ENCODE results near the gene SPOCK2. TPM values are rescaled to one million over a fixed set of nuclear protein-coding genes. Genes with fewer than 3 reads are reported as not detected.
A peak's percentile ranks its signal among the peaks of the same experiment; 100 is the strongest.

Gene SPOCK2
- total RNA-seq, 1 experiment from 2014 or later: 1.8 TPM

GRCh38 chr10:72087392-72087968, 871 bp downstream of the SPOCK2 start:
- Histone ChIP-seq H3K14ac (ENCODE audit: insufficient read depth, low read length) (no peak overlapping the region), H4K20me1 (ENCODE audit: control insufficient read depth, insufficient read depth, insufficient read length) (no peaks in the 10 kb centered on the region), H3K27ac (ENCODE audit: insufficient read length, low read depth, low read length) (no peak overlapping the region), H3K4me1 (ENCODE audit: insufficient read depth, low read length) (no peaks in the 10 kb centered on the region), H4K5ac (ENCODE audit: insufficient read length, low read depth, low read length) (no peak overlapping the region), H3K9ac (ENCODE audit: extremely low read depth, insufficient read length, low read length) (no peak overlapping the region), H3K27me3 (ENCODE audit: insufficient read depth, low read length) (peaks cover 19% of the 10 kb centered on the region; the same call in 1 of the 2 replicates), H3K9me3 (ENCODE audit: control insufficient read depth, low read depth, low read length) (no peaks in the 10 kb centered on the region), H3K4ac (ENCODE audit: low read depth, low read length) (no peak overlapping the region), H4K8ac (replicated peaks; ENCODE audit: insufficient read length, low read depth, low read length) (no peak overlapping the region), H2BK20ac (ENCODE audit: low read depth, low read length, poor library complexity, severe bottlenecking) (no peak overlapping the region), H3K79me1 (ENCODE audit: insufficient read depth, low read depth, low read length, poor library complexity, severe bottlenecking) (no peaks in the 10 kb centered on the region), H3K79me2 (ENCODE audit: insufficient read depth, low read length) (no peaks in the 10 kb centered on the region), H4K91ac (ENCODE audit: insufficient read length, low read depth, low read length) (no peak overlapping the region), H3K56ac (ENCODE audit: insufficient read length, low read depth, low read length) (no peak overlapping the region), H3T11ph (ENCODE audit: low read length) (no peak overlapping the region), H3K18ac (ENCODE audit: insufficient read length, low read depth, low read length) (no peak overlapping the region), H2BK120ac (ENCODE audit: low read depth, low read length, poor library complexity, severe bottlenecking) (no peak overlapping the region), H3K23me2 (ENCODE audit: insufficient read length, low read depth, low read length, poor library complexity, severe bottlenecking) (peaks cover 20% of the 10 kb centered on the region), H2BK12ac (ENCODE audit: insufficient read length, low read depth, low read length) (no peak overlapping the region), H2BK5ac (ENCODE audit: insufficient read length, low read length) (no peak overlapping the region), H3K4me2 (ENCODE audit: insufficient read depth, insufficient read length, low read length) (peak overlapping the region; percentile 93), H3K23ac (ENCODE audit: insufficient read length, low read depth, low read length) (no peak overlapping the region), H2BK15ac (ENCODE audit: low read depth, low read length) (no peak overlapping the region; the same call in 1 of the 2 replicates), H2AK5ac (ENCODE audit: insufficient read length, low read length) (no peak overlapping the region), H2AFZ (ENCODE audit: low read length) (no peak overlapping the region)
- Mint-ChIP-seq H3K36me3 (ENCODE audit: insufficient read depth in 1 of 3, low read depth in 3 of 3) (no peaks in the 10 kb centered on the region; a peak in 1 of 7 replicates), H3K4me3 (peak overlapping the region; percentile 61 to 84), H3K4me1 (peaks cover 22 to 26% of the 10 kb centered on the region in 2 experiments), H3K9me3 (peaks cover 0 to 2% of the 10 kb centered on the region in 2 experiments; a peak in 3 of 5 replicates), H3K27me3 (ENCODE audit: low read depth) (peaks cover 59% of the 10 kb centered on the region), H3K27ac (peak overlapping the region in 1 of 3 experiments; percentile 89; a peak in 1 of 7 replicates)
- WGBS (ENCODE audit: extremely low coverage, insufficient read length, low lambda C conversion rate): no CpG with 5 or more reads among the region's 50 CpGs
- DNase-seq: peak; percentile 32
- TF ChIP-seq CTCF (conservative IDR thresholded peaks at IDR 0.05): no peak
